Body of pancreas (tissue), 4 donors: Measurements from ENCODE around the gene GLI1. TPM values are rescaled to one million over a fixed set of nuclear protein-coding genes. Genes with fewer than 3 reads are reported as not detected.

Source experiments
- ATAC-seq: fragments of 150-250 bp; one replicate; pipeline ENCODE4 v1.9.1; 2016
- DNase-seq, 4 donors: peaks; one replicate each; pipeline ENCODE4 v3.0.0-alpha.2; 2019
- H3K27ac ChIP-seq, 4 donors: fragments of 200-600 bp; sonication (generic); 1 replicate in 3 of 4; 2 replicates in 1 of 4; pipeline versions ENCODE4 v1.5.1 to v1.6.1; 2016 to 2019; ENCODE audit warnings: mild to moderate bottlenecking in 1 of 4, mixed read lengths in 1 of 4, moderate library complexity in 1 of 4
- H3K27me3 ChIP-seq, 2 donors: fragments of 200-600 bp; sonication (generic); one replicate each; pipeline ENCODE4 v1.6.0; 2016; ENCODE audit warnings: mild to moderate bottlenecking in 1 of 2
- H3K36me3 ChIP-seq, 2 donors: fragments of 200-600 bp; sonication (generic); replicated peaks in 1 of 2; 2 replicates each; pipeline ENCODE4 v1.5.1; 2016; ENCODE audit warnings: low read depth in 2 of 2; ENCODE audit not compliant: insufficient read depth in 1 of 2
- H3K4me1 ChIP-seq: fragments of 200-600 bp; sonication (generic); one replicate; pipeline ENCODE4 v1.6.0; 2016
- H3K4me3 ChIP-seq, 2 donors: fragments of 200-600 bp; sonication (generic); 1 replicate in 1 of 2; 2 replicates in 1 of 2; pipeline ENCODE4 v1.5.1; 2016 to 2019
- H3K9me3 ChIP-seq, 3 donors: fragments of 200-600 bp; sonication (generic); 1 replicate in 2 of 3; 2 replicates in 1 of 3; pipeline ENCODE4 v1.5.1; 2016
- CTCF ChIP-seq, 7 experiments: fragments of 450-650 bp in 4 of 7; fragments of 200-600 bp in 3 of 7; sonication (generic) in 3 of 7; IDR thresholded peaks; one replicate each; pipeline ENCODE4 v1.5.1; 2016 to 2019; ENCODE audit warnings: antibody characterized with exemption in 7 of 7
- POLR2A ChIP-seq, 3 donors: fragments of 450-650 bp; IDR thresholded peaks; one replicate each; pipeline ENCODE4 v1.6.1; 2016; ENCODE audit warnings: antibody characterized with exemption in 3 of 3, mild to moderate bottlenecking in 2 of 3
- WGBS, 2 donors: methylation state at CpG; one replicate each; pipeline ENCODE4 v1.1.5; 2017; 5-methylcytosine and 5-hydroxymethylcytosine counted together
- intact Hi-C: fragments of 100-400 bp; cut with DNase I; formaldehyde crosslinking; loops from one replicate; pipeline ENCODE4 v1.15.1; 2023
- total RNA-seq, 2 donors: library from RNA; depleted of rRNA; stranded (reverse); fragments of >200 nt; gene quantifications; one replicate each; pipeline ENCODE4 v1.1.0, GENCODE V29; 2016

GLI1 gene
- total RNA-seq, 2 donors from 2014 or later, result 1.0 TPM; not detected in 1

GRCh38 chr12:57465747-57466505, 6.3 kb downstream of the GLI1 start:
- WGBS, 2 donors, result 57 to 62% methylated on average over 14 of the region's 14 CpGs
- no peaks in the 10 kb centered on the region for H3K27me3 ChIP-seq
- intact Hi-C loops, result no loop called here

GRCh38 chr12:57467212-57467874, 7.8 kb downstream of the GLI1 start:
- Histone ChIP-seq H3K36me3 (no peaks in the 10 kb centered on the region), H3K4me3 (no peak overlapping the region), H3K9me3 (no peaks in the 10 kb centered on the region), H3K27me3 (no peaks in the 10 kb centered on the region), H3K4me1 (no peaks in the 10 kb centered on the region), H3K27ac (no peak overlapping the region)
- ATAC-seq, result no peak
- TF ChIP-seq POLR2A (IDR thresholded peaks at IDR 0.05), result no peak
- TF ChIP-seq CTCF (IDR thresholded peaks at IDR 0.05), result no peak
- DNase-seq, result no peak
- WGBS, 2 donors, result 74 to 77% methylated on average over 12 of the region's 12 CpGs
- intact Hi-C loops, result no loop called here

More at GRCh38 chr12:57465747-57466505, 6.3 kb downstream of the GLI1 start:
- Histone ChIP-seq H3K4me1 (peaks cover 12% of the 10 kb centered on the region), H3K36me3 (no peaks in the 10 kb centered on the region), H3K9me3 (no peaks in the 10 kb centered on the region), H3K27ac (no peak overlapping the region), H3K4me3 (no peak overlapping the region)
- no peak for ATAC-seq
- TF ChIP-seq CTCF (IDR thresholded peaks at IDR 0.05) (no peak), POLR2A (IDR thresholded peaks at IDR 0.05) (no peak)
- DNase-seq, result no peak

DNA sequence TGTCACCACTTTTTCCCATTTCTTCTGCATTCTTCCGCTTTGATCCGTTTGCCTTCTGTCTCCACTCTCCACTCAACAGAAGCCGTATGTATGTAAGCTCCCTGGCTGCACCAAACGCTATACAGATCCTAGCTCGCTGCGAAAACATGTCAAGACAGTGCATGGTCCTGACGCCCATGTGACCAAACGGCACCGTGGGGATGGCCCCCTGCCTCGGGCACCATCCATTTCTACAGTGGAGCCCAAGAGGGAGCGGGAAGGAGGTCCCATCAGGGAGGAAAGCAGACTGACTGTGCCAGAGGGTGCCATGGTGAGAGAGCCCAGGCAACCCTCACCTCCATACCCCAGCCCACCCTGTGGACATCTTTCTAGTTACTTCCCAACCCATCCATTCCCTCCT, 8.3 kb downstream of the GLI1 start:
- intact Hi-C loops, result no loop called here
- Histone ChIP-seq H3K27ac (no peak overlapping the region), H3K4me1 (no peaks in the 10 kb centered on the region), H3K9me3 (no peaks in the 10 kb centered on the region), H3K36me3 (no peaks in the 10 kb centered on the region), H3K27me3 (no peaks in the 10 kb centered on the region), H3K4me3 (no peak overlapping the region)
- WGBS, 2 donors, result 70 to 75% methylated on average over 11 of the region's 11 CpGs
- DNase-seq, result no peak
- no peak for ATAC-seq
- TF ChIP-seq POLR2A (IDR thresholded peaks at IDR 0.05) (no peak), CTCF (IDR thresholded peaks at IDR 0.05) (no peak)

GRCh38 chr12:57469296-57470164, 9.9 kb downstream of the GLI1 start:
- Histone ChIP-seq H3K9me3 (no peaks in the 10 kb centered on the region), H3K4me3 (no peak overlapping the region), H3K27me3 (no peaks in the 10 kb centered on the region), H3K36me3 (no peaks in the 10 kb centered on the region), H3K27ac (no peak overlapping the region), H3K4me1 (no peaks in the 10 kb centered on the region)
- DNase-seq (no peak), ATAC-seq (no peak)
- intact Hi-C loops, result no loop called here
- WGBS, 2 donors, result 75 to 90% methylated on average over 6 to 10 of the region's 10 CpGs
- TF ChIP-seq CTCF (IDR thresholded peaks at IDR 0.05), result no peak
